Lower leg skin (tissue), 3 donors: ENCODE measurements around the gene MAST3.

Source experiments
- POLR2A ChIP-seq, 2 donors: fragments of 450-650 bp; IDR thresholded peaks; one replicate each; pipeline ENCODE4 v1.6.1; 2016 to 2017; ENCODE audit warnings: antibody characterized with exemption in 2 of 2, mild to moderate bottlenecking in 1 of 2, moderate library complexity in 1 of 2
- TF ChIP-seq, protein P1 (sequence below), 3 donors: fragments of 450-650 bp; IDR thresholded peaks; one replicate each; pipeline ENCODE4 v1.5.1; 2016; ENCODE audit warnings: antibody characterized with exemption in 3 of 3, mild to moderate bottlenecking in 3 of 3, moderate library complexity in 2 of 3

DNA sequence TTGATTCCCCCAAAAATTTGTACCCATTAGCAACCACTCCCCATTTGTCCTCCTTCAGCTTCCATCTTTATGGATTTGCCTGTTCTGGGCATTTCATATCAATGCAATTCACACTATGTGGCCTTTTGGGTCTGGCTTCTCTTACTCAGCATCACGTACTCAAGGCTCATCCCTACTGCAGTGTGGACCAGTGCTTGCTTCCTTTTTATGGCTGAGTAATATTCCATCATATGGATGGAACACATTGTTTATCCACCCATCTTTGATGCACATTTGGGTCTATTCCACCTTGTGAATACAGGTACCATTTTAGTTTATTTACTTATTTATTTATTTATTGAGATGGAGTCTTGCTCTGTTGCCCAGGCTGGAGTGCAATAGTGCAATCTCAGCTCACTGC is 42.9 kb downstream of the MAST3 start:
- TF ChIP-seq, protein P1, sequence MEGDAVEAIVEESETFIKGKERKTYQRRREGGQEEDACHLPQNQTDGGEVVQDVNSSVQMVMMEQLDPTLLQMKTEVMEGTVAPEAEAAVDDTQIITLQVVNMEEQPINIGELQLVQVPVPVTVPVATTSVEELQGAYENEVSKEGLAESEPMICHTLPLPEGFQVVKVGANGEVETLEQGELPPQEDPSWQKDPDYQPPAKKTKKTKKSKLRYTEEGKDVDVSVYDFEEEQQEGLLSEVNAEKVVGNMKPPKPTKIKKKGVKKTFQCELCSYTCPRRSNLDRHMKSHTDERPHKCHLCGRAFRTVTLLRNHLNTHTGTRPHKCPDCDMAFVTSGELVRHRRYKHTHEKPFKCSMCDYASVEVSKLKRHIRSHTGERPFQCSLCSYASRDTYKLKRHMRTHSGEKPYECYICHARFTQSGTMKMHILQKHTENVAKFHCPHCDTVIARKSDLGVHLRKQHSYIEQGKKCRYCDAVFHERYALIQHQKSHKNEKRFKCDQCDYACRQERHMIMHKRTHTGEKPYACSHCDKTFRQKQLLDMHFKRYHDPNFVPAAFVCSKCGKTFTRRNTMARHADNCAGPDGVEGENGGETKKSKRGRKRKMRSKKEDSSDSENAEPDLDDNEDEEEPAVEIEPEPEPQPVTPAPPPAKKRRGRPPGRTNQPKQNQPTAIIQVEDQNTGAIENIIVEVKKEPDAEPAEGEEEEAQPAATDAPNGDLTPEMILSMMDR (IDR thresholded peaks at IDR 0.05): no peak
- TF ChIP-seq POLR2A (IDR thresholded peaks at IDR 0.05): no peak
